Measurements from ENCODE around the gene RALGAPA1.
"Not testable (repeated sequence)": the region's sequence is repeated elsewhere in the genome, so short reads cannot be mapped to it uniquely, and the experiment has no call there.

- peak; percentile 48 for TF ChIP-seq CTCF (IDR thresholded peaks at IDR 0.05)
- TF ChIP-seq EZH2 (IDR thresholded peaks at IDR 0.05; ENCODE audit: borderline replicate concordance, insufficient read depth, low read depth, low read length, poor library complexity, severe bottlenecking) = not testable (repeated sequence)
These were observed at the start of gene RALGAPA1 for GRCh38 chr14:35808638-35809563.
